LNCAP (cell line): ENCODE data around the gene CCDC85C.

Source experiments
- CTCF ChIP-seq: fragments of 450-650 bp; IDR thresholded peaks from 2 replicates; pipeline ENCODE4 v1.5.1; 2017; ENCODE audit warnings: mild to moderate bottlenecking

CCDC85C gene

GRCh38 chr14:99601361-99601831 is 2.6 kb downstream of the CCDC85C start:
- TF ChIP-seq CTCF: no peak; the same call in 1 of the 2 replicates

GRCh38 chr14:99600232-99600888 is 3.6 kb downstream of the CCDC85C start:
- TF ChIP-seq CTCF: no peak

GRCh38 chr14:99599393-99599792 is 4.6 kb downstream of the CCDC85C start:
- no peak for TF ChIP-seq CTCF

- TF ChIP-seq CTCF: no peak
These were observed 5.2 kb downstream of the CCDC85C start for GRCh38 chr14:99598774-99599173.

GRCh38 chr14:99597911-99598600 is 6.0 kb downstream of the CCDC85C start:
- TF ChIP-seq CTCF: no peak

- TF ChIP-seq CTCF: no peak
These were observed 7.2 kb downstream of the CCDC85C start for GRCh38 chr14:99596772-99597171.

- TF ChIP-seq CTCF: no peak
These were observed 7.9 kb downstream of the CCDC85C start for GRCh38 chr14:99596071-99596627.
